Right lobe of liver (tissue), 4 donors: Measurements from ENCODE around the gene FOXE3.

Experiments
- CTCF ChIP-seq, 4 donors: fragments of 200-600 bp in 3 of 4; fragments of 450-650 bp in 1 of 4; IDR thresholded peaks; one replicate each; pipeline versions ENCODE4 v1.5.1 to v1.8.0; 2016 to 2022; ENCODE audit warnings: antibody characterized with exemption in 4 of 4, mild to moderate bottlenecking in 2 of 4
- POLR2A ChIP-seq: fragments of 450-650 bp; IDR thresholded peaks from one replicate; pipeline ENCODE4 v1.6.1; 2017; ENCODE audit warnings: antibody characterized with exemption, mild to moderate bottlenecking
- donor health status: DM: no; HTN: no; CAD: no.
- donor health status: DM: no; HTN: no; CAD: no.
- donor health status: DM: no; HTN: yes; CAD: no.

GRCh38 chr1:47386268-47386667 is 29.8 kb upstream of the FOXE3 start:
- TF ChIP-seq CTCF (IDR thresholded peaks at IDR 0.05) (no peak), POLR2A (no peak)
